ENCODE measurements around the gene CACNA1G. TPM values are rescaled to one million over a fixed set of nuclear protein-coding genes. Genes with fewer than 3 reads are reported as not detected.
A peak's percentile ranks its signal among the peaks of the same experiment; 100 is the strongest.

CACNA1G gene
- total and polyA plus RNA-seq, 3 donors from 2014 or later: 1.3 to 1.7 (median 1.7) TPM

GRCh38 chr17:50561746-50562141 is 1.2 kb downstream of the CACNA1G start:
- H3K9me3 ChIP-seq: no peaks in the 10 kb centered on the region
- no peak for TF ChIP-seq POLR2A (IDR thresholded peaks at IDR 0.05)
- no peak for TF ChIP-seq CTCF (IDR thresholded peaks at IDR 0.05)
- no peak overlapping the region for H3K4me3 ChIP-seq
- H3K27me3 ChIP-seq: no peaks in the 10 kb centered on the region
- intact Hi-C loops (cut with DNase I; ENCODE audit: low total_unique reads): no loop called here
- no peaks in the 10 kb centered on the region for H3K36me3 ChIP-seq (ENCODE audit: low read depth, missing control alignments)
- peaks cover 31% of the 10 kb centered on the region for H3K4me1 ChIP-seq
- no peak for DNase-seq
- WGBS, 2 donors: 0 to 3% methylated on average over 5 to 25 of the region's 27 CpGs
- H3K27ac ChIP-seq: no peak overlapping the region

- Histone ChIP-seq H3K4me3 (no peak overlapping the region), H3K27me3 (no peaks in the 10 kb centered on the region), H3K36me3 (ENCODE audit: low read depth, missing control alignments) (no peaks in the 10 kb centered on the region), H3K4me1 (peaks cover 31% of the 10 kb centered on the region), H3K27ac (no peak overlapping the region), H3K9me3 (no peaks in the 10 kb centered on the region)
- intact Hi-C loops (cut with DNase I; ENCODE audit: low total_unique reads): no loop called here
- WGBS, 2 donors: 35 to 43% methylated on average over 17 to 22 of the region's 22 CpGs
- no peak for DNase-seq
- TF ChIP-seq CTCF (IDR thresholded peaks at IDR 0.05) (no peak), POLR2A (IDR thresholded peaks at IDR 0.05) (no peak)
These were observed 2.0 kb downstream of the CACNA1G start for GRCh38 chr17:50562242-50563091.

GRCh38 chr17:50563092-50563511 is 2.6 kb downstream of the CACNA1G start:
- TF ChIP-seq CTCF (IDR thresholded peaks at IDR 0.05) (no peak), POLR2A (IDR thresholded peaks at IDR 0.05) (no peak)
- no peaks in the 10 kb centered on the region for H3K9me3 ChIP-seq
- DNase-seq: no peak
- intact Hi-C loops (cut with DNase I; ENCODE audit: low total_unique reads): no loop called here
- no peak overlapping the region for H3K4me3 ChIP-seq
- 68 to 78% methylated on average over 4 of the region's 4 CpGs for WGBS, 2 donors
- peaks cover 31% of the 10 kb centered on the region for H3K4me1 ChIP-seq
- H3K27me3 ChIP-seq: no peaks in the 10 kb centered on the region
- H3K27ac ChIP-seq: no peak overlapping the region
- no peaks in the 10 kb centered on the region for H3K36me3 ChIP-seq (ENCODE audit: low read depth, missing control alignments)

GRCh38 chr17:50564916-50565315 is 4.4 kb downstream of the CACNA1G start:
- no peak for TF ChIP-seq POLR2A (IDR thresholded peaks at IDR 0.05)
- TF ChIP-seq CTCF (IDR thresholded peaks at IDR 0.05): no peak
- Histone ChIP-seq H3K27ac (no peak overlapping the region), H3K4me1 (peaks cover 20% of the 10 kb centered on the region), H3K4me3 (no peak overlapping the region), H3K36me3 (ENCODE audit: low read depth, missing control alignments) (no peaks in the 10 kb centered on the region), H3K27me3 (no peaks in the 10 kb centered on the region), H3K9me3 (no peaks in the 10 kb centered on the region)
- DNase-seq: peak; percentile 63
- intact Hi-C loops (cut with DNase I; ENCODE audit: low total_unique reads): no loop called here
- WGBS, 2 donors: 24 to 31% methylated on average over 18 to 19 of the region's 19 CpGs

Data from testis (tissue), 3 donors.